Stimulated activated CD4-positive, alpha-beta T cell treated with anti-CD3 and anti-CD28 coated beads, Interleukin-15, amount 100 ng/mL, for 24 hours (primary cell): ENCODE data around the gene DUSP22.

Source experiments
- DNase-seq: peaks from one replicate; pipeline ENCODE4 v3.0.0-alpha.2; 2020

DUSP22 gene

GRCh38 chr6:340991-341827 is 48.9 kb downstream of the DUSP22 start:
- DNase-seq, result no peak

- no peak for DNase-seq
Measured at GRCh38 chr6:341914-342831, 49.9 kb downstream of the DUSP22 start.

GRCh38 chr6:342832-343179 is 50.5 kb downstream of the DUSP22 start:
- DNase-seq, result no peak

- no peak for DNase-seq
Measured at GRCh38 chr6:343226-343935, 51.1 kb downstream of the DUSP22 start.

GRCh38 chr6:343960-344815 is 51.9 kb downstream of the DUSP22 start:
- no peak for DNase-seq

- no peak for DNase-seq
Measured at GRCh38 chr6:344816-345340, 52.6 kb downstream of the DUSP22 start.

- DNase-seq, result no peak
Measured at GRCh38 chr6:345747-346385, 53.6 kb downstream of the DUSP22 start.

- no peak for DNase-seq
Measured at GRCh38 chr6:346386-347030, 54.2 kb downstream of the DUSP22 start.

GRCh38 chr6:347232-347631 is 54.9 kb downstream of the DUSP22 start:
- no peak for DNase-seq

GRCh38 chr6:347951-348859 is 55.9 kb downstream of the DUSP22 start:
- no peak for DNase-seq

- no peak for DNase-seq
Measured at GRCh38 chr6:348860-349396, 56.6 kb downstream of the DUSP22 start.

- DNase-seq, result no peak
Measured at GRCh38 chr6:349491-349921, 57.2 kb downstream of the DUSP22 start.

- no peak for DNase-seq
Measured at GRCh38 chr6:350371-350770, 58.1 kb downstream of the DUSP22 start.

GRCh38 chr6:351011-351866 is 59.0 kb downstream of the DUSP22 start:
- no peak for DNase-seq

- DNase-seq, result no peak
Measured at GRCh38 chr6:351867-352289, 59.6 kb downstream of the DUSP22 start.

- no peak for DNase-seq
Measured at GRCh38 chr6:352474-352873, 60.2 kb downstream of the DUSP22 start.

- no peak for DNase-seq
Measured at GRCh38 chr6:352896-353470, 60.7 kb downstream of the DUSP22 start.
